Chondrocyte (in vitro differentiated cells): ENCODE data around the gene PRICKLE1. TPM values are rescaled to one million over a fixed set of nuclear protein-coding genes. Genes with fewer than 3 reads are reported as not detected.

ENCODE experiments used
- DNase-seq: peaks from one replicate; pipeline ENCODE4 v3.0.0; 2021; ENCODE audit warnings: mixed read lengths, low spot score
- H3K27ac Mint-ChIP-seq: one replicate; pipeline ENCODE4 v1.8.0; 2021; ENCODE audit warnings: mild to moderate bottlenecking, moderate library complexity, mixed read lengths; ENCODE audit not compliant: unreplicated experiment
- H3K27me3 Mint-ChIP-seq: 2 replicates; pipeline ENCODE4 v1.8.0; 2021; ENCODE audit warnings: low read depth, mixed read lengths
- H3K36me3 Mint-ChIP-seq: 2 replicates; pipeline ENCODE4 v1.8.0; 2021; ENCODE audit warnings: low read depth, mixed read lengths
- H3K4me1 Mint-ChIP-seq: 2 replicates; pipeline ENCODE4 v1.8.0; 2021; ENCODE audit warnings: low read depth, mild to moderate bottlenecking, mixed read lengths
- H3K4me3 Mint-ChIP-seq: one replicate; pipeline ENCODE4 v1.8.0; 2021; ENCODE audit warnings: mild to moderate bottlenecking, moderate library complexity, mixed read lengths; ENCODE audit not compliant: unreplicated experiment
- H3K9me3 Mint-ChIP-seq: 2 replicates; pipeline ENCODE4 v1.8.0; 2021; ENCODE audit warnings: low read depth, mixed read lengths
- CTCF ChIP-seq: fragments of 200-600 bp; sonication (generic); IDR thresholded peaks from 2 replicates; pipeline ENCODE4 v1.5.0; 2021; ENCODE audit warnings: antibody characterized with exemption, mild to moderate bottlenecking, moderate library complexity
- total RNA-seq: library from RNA; stranded (reverse); gene quantifications from 3 replicates; pipeline ENCODE4 v1.2.1, GENCODE V29; 2021

PRICKLE1 gene
- total RNA-seq, 1 donor from 2014 or later: 32.0 TPM

- no peak for TF ChIP-seq CTCF
- peaks cover 12% of the 10 kb centered on the region for H3K9me3 Mint-ChIP-seq
- H3K4me1 Mint-ChIP-seq: peaks cover 49% of the 10 kb centered on the region
- no peaks in the 10 kb centered on the region for H3K36me3 Mint-ChIP-seq
- no peaks in the 10 kb centered on the region for H3K27me3 Mint-ChIP-seq
- H3K4me3 Mint-ChIP-seq: no peak overlapping the region
- no peak for DNase-seq
- peak overlapping the region; percentile 97 for H3K27ac Mint-ChIP-seq
These were observed 42.0 kb upstream of the PRICKLE1 start for GRCh38 chr12:42631513-42631912.

GRCh38 chr12:42630314-42630713 is 40.8 kb upstream of the PRICKLE1 start:
- Mint-ChIP-seq H3K27me3 (no peaks in the 10 kb centered on the region), H3K27ac (peak overlapping the region; percentile 46), H3K9me3 (peaks cover 15% of the 10 kb centered on the region), H3K4me3 (no peak overlapping the region), H3K36me3 (no peaks in the 10 kb centered on the region), H3K4me1 (peaks cover 49% of the 10 kb centered on the region)
- no peak for DNase-seq
- TF ChIP-seq CTCF: no peak

GRCh38 chr12:42627151-42627550 is 37.6 kb upstream of the PRICKLE1 start:
- Mint-ChIP-seq H3K4me1 (peaks cover 46% of the 10 kb centered on the region), H3K9me3 (peaks cover 15% of the 10 kb centered on the region), H3K27me3 (no peaks in the 10 kb centered on the region), H3K27ac (peak overlapping the region; percentile 74), H3K36me3 (no peaks in the 10 kb centered on the region), H3K4me3 (no peak overlapping the region)
- TF ChIP-seq CTCF: no peak
- DNase-seq: no peak

- H3K4me3 Mint-ChIP-seq: no peak overlapping the region
- no peak for DNase-seq
- no peaks in the 10 kb centered on the region for H3K36me3 Mint-ChIP-seq
- TF ChIP-seq CTCF: no peak
- no peak overlapping the region for H3K27ac Mint-ChIP-seq
- peaks cover 15% of the 10 kb centered on the region for H3K9me3 Mint-ChIP-seq
- H3K4me1 Mint-ChIP-seq: peaks cover 36% of the 10 kb centered on the region
- H3K27me3 Mint-ChIP-seq: no peaks in the 10 kb centered on the region
These were observed 36.1 kb upstream of the PRICKLE1 start for GRCh38 chr12:42625611-42626010.

- H3K4me3 Mint-ChIP-seq: no peak overlapping the region
- peaks cover 5% of the 10 kb centered on the region for H3K36me3 Mint-ChIP-seq
- DNase-seq: no peak
- H3K27ac Mint-ChIP-seq: no peak overlapping the region
- H3K27me3 Mint-ChIP-seq: no peaks in the 10 kb centered on the region
- H3K9me3 Mint-ChIP-seq: peaks cover 12% of the 10 kb centered on the region
- peaks cover 30% of the 10 kb centered on the region for H3K4me1 Mint-ChIP-seq
- TF ChIP-seq CTCF: no peak
These were observed 28.1 kb upstream of the PRICKLE1 start for GRCh38 chr12:42617622-42618021.
